HFFc6 (cell line): ENCODE data around the gene TBC1D32. TPM values are rescaled to one million over a fixed set of nuclear protein-coding genes. Genes with fewer than 3 reads are reported as not detected.
"Not testable (repeated sequence)": the region's sequence is repeated elsewhere in the genome, so short reads cannot be mapped to it uniquely, and the experiment has no call there.

Source experiments
- DNase-seq: peaks from one replicate; pipeline ENCODE4 v3.0.0-alpha.2; 2018
- H3K27ac Mint-ChIP-seq: 2 replicates; pipeline ENCODE4 v1.8.0; 2020; ENCODE audit warnings: mild to moderate bottlenecking, mixed read lengths
- H3K27me3 Mint-ChIP-seq: 2 replicates; pipeline ENCODE4 v1.8.0; 2021; ENCODE audit warnings: mild to moderate bottlenecking, moderate library complexity, mixed read lengths; ENCODE audit not compliant: insufficient read depth
- H3K36me3 Mint-ChIP-seq: 2 replicates; pipeline ENCODE4 v1.8.0; 2021; ENCODE audit warnings: low read depth, mixed read lengths
- H3K4me1 Mint-ChIP-seq: 2 replicates; pipeline ENCODE4 v1.8.0; 2020; ENCODE audit warnings: low read depth, mixed read lengths
- H3K4me3 Mint-ChIP-seq: 2 replicates; pipeline ENCODE4 v1.8.0; 2020; ENCODE audit warnings: mild to moderate bottlenecking, moderate library complexity, mixed read lengths
- H3K9me3 Mint-ChIP-seq: 2 replicates; pipeline ENCODE4 v1.8.0; 2020; ENCODE audit warnings: mild to moderate bottlenecking, mixed read lengths
- total RNA-seq, 6 experiments: library from RNA; stranded (reverse); fragmentation: NEBNext Ultra II Directional; extraction: Animal tissue kit (Norgen Biotek cat#: 25700); gene quantifications; 2 replicates in 1 of 6; 3 replicates in 5 of 6; pipeline ENCODE4 v1.2.3, GENCODE V29; 2021
- TF ChIP-seq, protein P1 (sequence below): fragments of 200-600 bp; sonication (generic); IDR thresholded peaks from 2 replicates; pipeline ENCODE4 v1.5.0; 2021; ENCODE audit warnings: antibody characterized with exemption, mild to moderate bottlenecking

TBC1D32 gene
- total RNA-seq, 6 experiments from 2014 or later: 3.9 to 6.1 (median 4.6) TPM

DNA sequence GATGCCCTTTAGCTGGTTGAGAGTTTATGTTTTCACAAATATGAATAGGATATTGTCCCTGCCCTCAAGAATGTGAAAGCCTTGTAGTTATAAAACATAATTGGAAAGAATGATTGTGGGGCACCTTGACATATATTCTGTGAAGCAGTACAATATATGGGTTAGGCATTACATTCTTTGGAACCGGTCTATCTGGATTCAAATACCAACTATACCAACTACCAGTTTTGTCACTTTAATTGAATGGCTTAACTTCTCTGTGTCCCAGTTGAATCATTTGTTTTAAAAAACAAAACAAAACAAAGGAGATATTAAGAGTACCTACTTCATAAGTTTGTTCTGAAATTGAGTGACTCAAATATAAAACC, 146.5 kb downstream of the TBC1D32 start:
- no peaks in the 10 kb centered on the region for H3K4me1 Mint-ChIP-seq
- H3K27ac Mint-ChIP-seq: no peak overlapping the region
- no peak for DNase-seq
- H3K4me3 Mint-ChIP-seq: no peak overlapping the region
- H3K36me3 Mint-ChIP-seq: no peaks in the 10 kb centered on the region
- H3K27me3 Mint-ChIP-seq: no peaks in the 10 kb centered on the region; the same call in 1 of the 2 replicates
- no peaks in the 10 kb centered on the region for H3K9me3 Mint-ChIP-seq
- TF ChIP-seq, protein P1, sequence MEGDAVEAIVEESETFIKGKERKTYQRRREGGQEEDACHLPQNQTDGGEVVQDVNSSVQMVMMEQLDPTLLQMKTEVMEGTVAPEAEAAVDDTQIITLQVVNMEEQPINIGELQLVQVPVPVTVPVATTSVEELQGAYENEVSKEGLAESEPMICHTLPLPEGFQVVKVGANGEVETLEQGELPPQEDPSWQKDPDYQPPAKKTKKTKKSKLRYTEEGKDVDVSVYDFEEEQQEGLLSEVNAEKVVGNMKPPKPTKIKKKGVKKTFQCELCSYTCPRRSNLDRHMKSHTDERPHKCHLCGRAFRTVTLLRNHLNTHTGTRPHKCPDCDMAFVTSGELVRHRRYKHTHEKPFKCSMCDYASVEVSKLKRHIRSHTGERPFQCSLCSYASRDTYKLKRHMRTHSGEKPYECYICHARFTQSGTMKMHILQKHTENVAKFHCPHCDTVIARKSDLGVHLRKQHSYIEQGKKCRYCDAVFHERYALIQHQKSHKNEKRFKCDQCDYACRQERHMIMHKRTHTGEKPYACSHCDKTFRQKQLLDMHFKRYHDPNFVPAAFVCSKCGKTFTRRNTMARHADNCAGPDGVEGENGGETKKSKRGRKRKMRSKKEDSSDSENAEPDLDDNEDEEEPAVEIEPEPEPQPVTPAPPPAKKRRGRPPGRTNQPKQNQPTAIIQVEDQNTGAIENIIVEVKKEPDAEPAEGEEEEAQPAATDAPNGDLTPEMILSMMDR: no peak

DNA sequence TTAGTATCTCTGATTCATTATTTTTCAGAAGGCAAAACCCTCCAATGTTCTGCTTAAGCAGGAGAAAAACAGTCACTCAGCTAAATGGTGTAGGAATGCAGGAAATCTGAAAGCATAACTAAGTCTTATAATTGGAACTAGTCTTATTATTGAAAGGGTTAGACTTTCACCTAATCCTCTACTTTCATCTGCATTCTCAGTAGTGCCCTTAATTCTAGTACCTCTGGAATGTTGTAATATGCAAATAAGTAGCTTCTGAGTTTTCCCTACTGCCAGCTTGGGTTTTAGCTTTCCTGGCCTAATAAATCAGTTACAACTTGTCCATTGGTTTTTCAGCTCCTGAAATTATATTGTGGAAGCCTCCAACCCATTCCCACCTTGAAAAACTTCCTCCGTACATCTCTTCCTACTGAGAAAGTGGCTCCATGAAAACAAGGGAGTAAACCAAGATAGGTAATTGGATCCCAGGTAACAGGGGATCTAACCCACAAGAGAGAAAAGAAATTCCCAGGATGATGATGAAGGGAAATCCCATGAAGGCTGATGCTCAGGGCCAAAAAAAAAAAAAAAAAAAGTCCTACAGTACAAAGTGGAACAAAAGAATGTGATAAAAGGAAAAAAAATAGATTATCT, 147.0 kb downstream of the TBC1D32 start:
- DNase-seq: no peak
- Mint-ChIP-seq H3K27ac (no peak overlapping the region), H3K4me1 (no peaks in the 10 kb centered on the region), H3K4me3 (no peak overlapping the region), H3K27me3 (no peaks in the 10 kb centered on the region; the same call in 1 of the 2 replicates), H3K9me3 (no peaks in the 10 kb centered on the region), H3K36me3 (no peaks in the 10 kb centered on the region)
- TF ChIP-seq, protein P1: no peak

DNA sequence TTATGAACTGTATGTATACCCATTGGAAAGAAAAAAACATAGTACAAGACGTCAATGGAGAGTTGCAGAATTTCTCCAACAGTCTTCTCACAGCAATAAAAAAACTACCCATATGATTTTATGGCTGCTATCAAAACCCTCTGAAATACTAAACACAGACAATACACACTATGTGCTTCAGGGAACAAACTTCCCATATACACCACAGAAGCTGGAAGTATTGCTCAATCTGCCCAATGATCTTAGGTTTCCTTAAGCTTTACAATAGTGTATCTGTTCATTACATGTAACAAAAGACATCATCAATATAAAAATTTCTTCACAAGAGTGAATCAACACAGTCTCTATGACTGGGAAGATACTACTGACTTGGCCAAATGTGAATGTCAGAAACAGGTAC, 150.5 kb downstream of the TBC1D32 start:
- Mint-ChIP-seq H3K36me3 (peaks cover 7% of the 10 kb centered on the region; the same call in 1 of the 2 replicates), H3K4me1 (no peaks in the 10 kb centered on the region), H3K27me3 (no peaks in the 10 kb centered on the region; the same call in 1 of the 2 replicates), H3K9me3 (no peaks in the 10 kb centered on the region), H3K4me3 (no peak overlapping the region), H3K27ac (no peak overlapping the region)
- TF ChIP-seq, protein P1: no peak
- no peak for DNase-seq

DNA sequence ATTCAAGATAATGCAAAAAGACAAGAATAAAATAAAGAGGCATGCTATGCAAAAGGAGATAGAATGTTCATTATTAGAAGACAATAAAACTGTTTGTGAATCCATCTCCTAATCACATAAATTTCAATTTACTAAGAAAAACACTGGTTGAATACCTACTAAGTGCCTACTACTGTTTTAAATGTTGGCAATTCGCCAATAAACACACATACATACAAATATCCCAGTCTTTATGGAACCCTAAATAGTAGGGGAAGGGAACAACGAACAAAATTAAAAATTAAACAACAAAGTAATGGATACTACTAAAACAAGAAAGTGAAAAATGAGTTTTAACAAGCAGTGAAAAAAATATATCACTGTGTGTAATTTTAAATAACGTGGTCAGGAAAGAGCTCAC, 158.5 kb downstream of the TBC1D32 start:
- no peaks in the 10 kb centered on the region for H3K36me3 Mint-ChIP-seq
- no peaks in the 10 kb centered on the region for H3K9me3 Mint-ChIP-seq
- TF ChIP-seq, protein P1: no peak
- H3K4me1 Mint-ChIP-seq: no peaks in the 10 kb centered on the region
- no peak overlapping the region for H3K27ac Mint-ChIP-seq
- DNase-seq: no peak
- H3K4me3 Mint-ChIP-seq: no peak overlapping the region
- H3K27me3 Mint-ChIP-seq: no peaks in the 10 kb centered on the region; the same call in 1 of the 2 replicates

DNA sequence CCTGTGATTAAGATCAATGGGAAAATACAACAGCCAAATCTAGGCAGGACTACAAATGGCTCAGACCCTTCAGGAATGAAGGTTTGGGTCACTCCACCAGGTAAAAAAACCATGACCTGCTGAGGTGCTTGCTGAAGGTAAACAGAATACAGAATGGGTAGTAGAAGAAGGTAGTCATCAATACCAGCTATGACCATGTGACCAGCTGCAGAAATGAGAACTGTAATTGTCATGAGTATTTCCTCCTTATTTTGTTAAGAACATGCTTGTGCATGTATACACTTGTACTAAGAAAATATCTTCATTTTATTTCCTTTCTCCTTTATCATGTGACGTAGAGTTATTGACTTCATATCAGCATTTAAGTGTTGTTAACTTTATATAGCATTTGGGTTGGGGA, 161.8 kb downstream of the TBC1D32 start:
- not testable (repeated sequence) for H3K4me3 Mint-ChIP-seq, DNase-seq, H3K27ac Mint-ChIP-seq, H3K9me3 Mint-ChIP-seq, H3K4me1 Mint-ChIP-seq, H3K36me3 Mint-ChIP-seq, H3K27me3 Mint-ChIP-seq

DNA sequence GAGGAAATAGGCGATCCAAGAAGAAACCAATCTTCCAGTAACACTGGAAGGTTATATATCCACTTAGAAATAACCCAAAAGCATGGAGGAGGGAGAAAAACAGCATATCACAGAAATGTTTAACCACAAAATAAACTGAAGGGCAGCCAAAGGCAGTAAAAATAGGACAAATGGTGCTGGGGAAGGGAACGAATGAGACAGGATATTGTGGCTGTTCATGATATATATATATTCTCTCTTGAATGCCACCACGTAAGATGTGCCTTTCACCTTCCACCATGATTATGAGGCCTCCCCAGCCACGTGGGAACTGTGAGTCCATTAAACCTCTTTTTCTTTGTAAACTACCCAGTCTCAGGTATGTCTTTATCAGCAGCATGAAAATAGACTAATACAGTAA, 162.4 kb downstream of the TBC1D32 start:
- no peaks in the 10 kb centered on the region for H3K4me1 Mint-ChIP-seq
- DNase-seq: no peak
- TF ChIP-seq, protein P1: no peak

More for the DNA sequence above, 162.4 kb downstream of the TBC1D32 start:
- peaks cover 2% of the 10 kb centered on the region; the same call in 1 of the 2 replicates for H3K27me3 Mint-ChIP-seq
- H3K9me3 Mint-ChIP-seq: no peaks in the 10 kb centered on the region
- H3K4me3 Mint-ChIP-seq: no peak overlapping the region
- no peak overlapping the region for H3K27ac Mint-ChIP-seq
- no peaks in the 10 kb centered on the region for H3K36me3 Mint-ChIP-seq
